ENCODE data around the gene R3HDM1. TPM values are rescaled to one million over a fixed set of nuclear protein-coding genes. Genes with fewer than 3 reads are reported as not detected.
A peak's percentile ranks its signal among the peaks of the same experiment; 100 is the strongest.

Gene R3HDM1
- total RNA-seq, 4 donors from 2014 or later = 15.9 to 88.3 (median 25.0) TPM

- no peaks in the 10 kb centered on the region for H3K9me3 ChIP-seq
- no peak overlapping the region for H3K4me3 ChIP-seq
- DNase-seq = no peak
- no peak overlapping the region for H3K27ac ChIP-seq
- TF ChIP-seq POLR2A (IDR thresholded peaks at IDR 0.05) = no peak
- TF ChIP-seq CTCF (IDR thresholded peaks at IDR 0.05) = no peak
- H3K4me1 ChIP-seq = no peaks in the 10 kb centered on the region
- H3K36me3 ChIP-seq = no peaks in the 10 kb centered on the region
- H3K27me3 ChIP-seq = no peaks in the 10 kb centered on the region
These were observed 201.3 kb downstream of the R3HDM1 start for GRCh38 chr2:135732561-135732960.

- Histone ChIP-seq H3K4me3 (no peak overlapping the region), H3K27me3 (no peaks in the 10 kb centered on the region), H3K36me3 (no peaks in the 10 kb centered on the region), H3K9me3 (no peaks in the 10 kb centered on the region), H3K4me1 (no peaks in the 10 kb centered on the region), H3K27ac (no peak overlapping the region)
- TF ChIP-seq CTCF (IDR thresholded peaks at IDR 0.05) = no peak
- no peak for DNase-seq
These were observed 201.8 kb downstream of the R3HDM1 start for GRCh38 chr2:135733045-135733444.

- no peak overlapping the region for H3K4me3 ChIP-seq
- TF ChIP-seq CTCF (IDR thresholded peaks at IDR 0.05) (no peak), POLR2A (IDR thresholded peaks at IDR 0.05) (no peak)
- DNase-seq = no peak
These were observed 205.3 kb downstream of the R3HDM1 start for GRCh38 chr2:135736546-135736945.

GRCh38 chr2:135740206-135740605, 208.9 kb downstream of the R3HDM1 start:
- Histone ChIP-seq H3K4me1 (peaks cover 0 to 12% (median 6%) of the 10 kb centered on the region in 4 donors), H3K27me3 (no peaks in the 10 kb centered on the region), H3K36me3 (no peaks in the 10 kb centered on the region), H3K9me3 (no peaks in the 10 kb centered on the region), H3K4me3 (no peak overlapping the region), H3K27ac (no peak overlapping the region)
- no peak for TF ChIP-seq POLR2A (IDR thresholded peaks at IDR 0.05)
- no peak for TF ChIP-seq CTCF (IDR thresholded peaks at IDR 0.05)
- no peak for DNase-seq

More at GRCh38 chr2:135736546-135736945, 205.3 kb downstream of the R3HDM1 start:
- Histone ChIP-seq H3K9me3 (no peaks in the 10 kb centered on the region), H3K4me1 (no peaks in the 10 kb centered on the region), H3K27ac (no peak overlapping the region), H3K36me3 (no peaks in the 10 kb centered on the region), H3K27me3 (no peaks in the 10 kb centered on the region)

GRCh38 chr2:135741043-135741394, 209.7 kb downstream of the R3HDM1 start:
- Histone ChIP-seq H3K27me3 (no peaks in the 10 kb centered on the region), H3K4me3 (no peak overlapping the region), H3K27ac (peak overlapping the region in 3 of 4 donors; percentile 17 to 100 (median 98)), H3K4me1 (peaks cover 0 to 12% (median 6%) of the 10 kb centered on the region in 4 donors), H3K36me3 (no peaks in the 10 kb centered on the region), H3K9me3 (no peaks in the 10 kb centered on the region)
- TF ChIP-seq CTCF (IDR thresholded peaks at IDR 0.05) (no peak), POLR2A (IDR thresholded peaks at IDR 0.05) (no peak)
- no peak for DNase-seq
